SK-N-SH (cell line): Measurements from ENCODE around the gene KLRC2. TPM values are rescaled to one million over a fixed set of nuclear protein-coding genes. Genes with fewer than 3 reads are reported as not detected.

Source experiments
- CTCF ChIA-PET: fragments of 300-600, 350-600 bp; formaldehyde crosslinking; extraction: SDS; loops from one replicate; lab custom pipeline; 2021; lab: Yijun Ruan, JAX
- POLR2A ChIA-PET: fragments of 350-600 bp; sonication (Branson Sonifier 250); formaldehyde crosslinking; extraction: SDS; loops from one replicate; lab custom pipeline; 2020; ENCODE audit warnings: antibody characterized with exemption, inconsistent platforms; lab: Yijun Ruan, JAX
- DNase-seq: peaks from one replicate; pipeline ENCODE4 v3.0.0; 2012
- H2AFZ ChIP-seq: fragments of 200-600 bp; sonication (generic); 2 replicates; pipeline ENCODE4 v1.8.1; 2016; ENCODE audit warnings: antibody characterized with exemption, mild to moderate bottlenecking, low read depth
- H3F3A ChIP-seq: fragments of 200-600 bp; sonication (generic); replicated peaks from 2 replicates; pipeline ENCODE3; 2016; ENCODE audit warnings: antibody characterized with exemption, mild to moderate bottlenecking; ENCODE audit not compliant: insufficient read depth
- H3K27ac ChIP-seq, 2 experiments: fragments of 200-500 bp in 1 of 2; fragments of 200-600 bp in 1 of 2; sonication (Bioruptor generic) in 1 of 2; sonication (generic), shearing (Covaris generic) in 1 of 2; 2 replicates each; pipeline versions ENCODE4 v1.5.1 to v1.6.1; 2014 to 2016; ENCODE audit warnings: low read depth in 2 of 2, inconsistent platforms in 1 of 2, low read length in 1 of 2, mild to moderate bottlenecking in 1 of 2, mixed read lengths in 1 of 2
- H3K27me3 ChIP-seq: fragments of 200-600 bp; sonication (generic), shearing (Covaris generic); 2 replicates; pipeline ENCODE4 v1.6.1; 2016; ENCODE audit warnings: mixed run types; ENCODE audit not compliant: insufficient read depth
- H3K36me3 ChIP-seq, 2 experiments: fragments of 200-500 bp in 1 of 2; fragments of 200-600 bp in 1 of 2; sonication (Bioruptor generic) in 1 of 2; sonication (generic) in 1 of 2; replicated peaks in 1 of 2; 2 replicates each; pipeline versions ENCODE3 to v1.5.1; 2014 to 2016; ENCODE audit warnings: low read length in 1 of 2, mild to moderate bottlenecking in 1 of 2; ENCODE audit not compliant: insufficient read depth in 2 of 2, control insufficient read depth in 1 of 2
- H3K4me1 ChIP-seq, 2 experiments: fragments of 200-500 bp in 1 of 2; fragments of 200-600 bp in 1 of 2; sonication (Bioruptor generic) in 1 of 2; sonication (generic), shearing (Covaris generic) in 1 of 2; 2 replicates each; pipeline versions ENCODE4 v1.5.1 to v1.6.1; 2014 to 2016; ENCODE audit warnings: low read depth in 1 of 2, low read length in 1 of 2, mixed run types in 1 of 2; ENCODE audit not compliant: insufficient read depth in 2 of 2, control insufficient read depth in 1 of 2
- H3K4me2 ChIP-seq: fragments of 200-600 bp; sonication (generic), shearing (Covaris generic); 2 replicates; pipeline ENCODE4 v1.6.1; 2017; ENCODE audit warnings: mixed run types
- H3K4me3 ChIP-seq, 2 experiments: fragments of 200-500 bp in 1 of 2; fragments of 200-600 bp in 1 of 2; sonication (Bioruptor generic) in 1 of 2; sonication (generic), shearing (Covaris generic) in 1 of 2; 2 replicates each; pipeline versions ENCODE4 v1.5.1 to v1.8.1; 2014 to 2016; ENCODE audit warnings: low read depth in 2 of 2, inconsistent platforms in 1 of 2, low read length in 1 of 2, mild to moderate bottlenecking in 1 of 2, mixed read lengths in 1 of 2, moderate library complexity in 1 of 2
- H3K79me2 ChIP-seq: fragments of 200-600 bp; sonication (generic); 2 replicates; pipeline ENCODE4 v1.8.1; 2017; ENCODE audit warnings: mild to moderate bottlenecking; ENCODE audit not compliant: insufficient read depth
- H3K9ac ChIP-seq: fragments of 200-600 bp; sonication (generic); 2 replicates; pipeline ENCODE4 v1.6.1; 2017; ENCODE audit warnings: mixed run types
- H3K9me2 ChIP-seq: fragments of 200-600 bp; sonication (generic); 2 replicates; pipeline ENCODE4 v1.6.1; 2017; ENCODE audit warnings: mixed run types
- H3K9me3 ChIP-seq: fragments of 200-600 bp; sonication (generic); 2 replicates; pipeline ENCODE4 v1.6.1; 2017; ENCODE audit warnings: mixed run types, mild to moderate bottlenecking, moderate library complexity
- H4K20me1 ChIP-seq: fragments of 200-600 bp; sonication (generic); 2 replicates; pipeline ENCODE4 v1.6.1; 2017; ENCODE audit warnings: mild to moderate bottlenecking, mixed run types; ENCODE audit not compliant: insufficient read depth
- CHD2 ChIP-seq: fragments of 150-350 bp; IDR thresholded peaks from 2 replicates; pipeline ENCODE4 v1.6.1; 2018; ENCODE audit warnings: low read length; ENCODE audit not compliant: partially characterized antibody
- ELF1 ChIP-seq: IDR thresholded peaks from 2 replicates; pipeline ENCODE4 v1.4.0; 2012
- EP300 ChIP-seq, 2 experiments: IDR thresholded peaks; 2 replicates each; pipeline versions ENCODE4 v1.4.0 to v1.6.1; 2012; ENCODE audit warnings: borderline replicate concordance in 1 of 2, low read depth in 1 of 2, low read length in 1 of 2
- EZH2phosphoT487 ChIP-seq: fragments of 200-600 bp; sonication (generic); IDR thresholded peaks from 2 replicates; pipeline ENCODE4 v1.6.1; 2017; ENCODE audit warnings: low read depth, mixed run types, mild to moderate bottlenecking, antibody characterized with exemption, moderate library complexity, borderline replicate concordance
- FOSL2 ChIP-seq: IDR thresholded peaks from 2 replicates; pipeline ENCODE4 v1.4.0; 2012; ENCODE audit warnings: low read depth, mild to moderate bottlenecking, moderate library complexity, borderline replicate concordance
- FOXM1 ChIP-seq: IDR thresholded peaks from 2 replicates; pipeline ENCODE4 v1.4.0; 2012; ENCODE audit warnings: low read depth, mild to moderate bottlenecking
- GABPA ChIP-seq: IDR thresholded peaks from 2 replicates; pipeline ENCODE4 v1.4.0; 2012; ENCODE audit warnings: low read depth, mild to moderate bottlenecking
- GATA2 ChIP-seq: sonication (generic); formaldehyde crosslinking; IDR thresholded peaks from 2 replicates; pipeline ENCODE4 v1.5.0; 2020; ENCODE audit warnings: mild to moderate bottlenecking, missing genetic modification reagents
- JUND ChIP-seq: IDR thresholded peaks from 2 replicates; pipeline ENCODE4 v1.4.0; 2012
- MEF2A ChIP-seq: IDR thresholded peaks from 2 replicates; pipeline ENCODE4 v1.4.0; 2012; ENCODE audit warnings: low read depth, borderline replicate concordance
- NFIC ChIP-seq: IDR thresholded peaks from 2 replicates; pipeline ENCODE4 v1.4.0; 2012; ENCODE audit warnings: borderline replicate concordance
- NRF1 ChIP-seq: IDR thresholded peaks from 2 replicates; pipeline ENCODE4 v1.6.1; 2012; ENCODE audit warnings: low read depth, mild to moderate bottlenecking, low read length
- POLR2AphosphoS5 ChIP-seq: IDR thresholded peaks from 2 replicates; pipeline ENCODE4 v1.6.1; 2012; ENCODE audit warnings: low read depth, low read length
- RAD21 ChIP-seq: IDR thresholded peaks from 2 replicates; pipeline ENCODE4 v1.6.1; 2012; ENCODE audit warnings: mild to moderate bottlenecking, low read length
- RFX5 ChIP-seq: IDR thresholded peaks from 2 replicates; pipeline ENCODE4 v1.6.1; 2012; ENCODE audit warnings: mild to moderate bottlenecking, improper control_type of control experiment, low read length
- RXRA ChIP-seq: IDR thresholded peaks from 2 replicates; pipeline ENCODE4 v1.4.0; 2012; ENCODE audit warnings: low read depth, mild to moderate bottlenecking, borderline replicate concordance
- SIN3A ChIP-seq: IDR thresholded peaks from 2 replicates; pipeline ENCODE4 v1.6.1; 2012; ENCODE audit warnings: low read depth, mild to moderate bottlenecking, low read length, moderate library complexity, borderline replicate concordance
- TCF12 ChIP-seq: IDR thresholded peaks from 2 replicates; pipeline ENCODE4 v1.4.0; 2012
- YY1 ChIP-seq: IDR thresholded peaks from 2 replicates; pipeline ENCODE4 v1.4.0; 2012; ENCODE audit warnings: low read depth, mild to moderate bottlenecking
- ZBTB33 ChIP-seq: IDR thresholded peaks from 2 replicates; pipeline ENCODE4 v1.4.0; 2012; ENCODE audit warnings: low read depth, borderline replicate concordance
- WGBS: methylation state at CpG from one replicate; pipeline ENCODE4 v1.1.6; 2017; ENCODE audit warnings: low lambda C conversion rate; 5-methylcytosine and 5-hydroxymethylcytosine counted together
- polyA plus RNA-seq, 3 experiments: library from polyadenylated mRNA; depleted of rRNA; stranded (reverse); fragments of >200 nt; gene quantifications; 2 replicates each; pipeline ENCODE4 v1.2.3, GENCODE V29; 2012
- TF ChIP-seq, protein P1 (sequence below): IDR thresholded peaks from 2 replicates; pipeline ENCODE4 v1.4.0; 2012; ENCODE audit warnings: low read depth, borderline replicate concordance
- TF ChIP-seq, protein P2 (sequence below): fragments of 150-350 bp; IDR thresholded peaks from 2 replicates; pipeline ENCODE4 v1.6.1; 2017; ENCODE audit warnings: antibody characterized with exemption, low read length, low read depth, borderline replicate concordance
- TF ChIP-seq, protein P3 (sequence below): IDR thresholded peaks from 2 replicates; pipeline ENCODE4 v1.4.0; 2012; ENCODE audit warnings: low read depth

The KLRC2 gene
- polyA plus RNA-seq, 1 of the 3 experiments (the other 2 are of a cell fraction): not detected

GRCh38 chr12:10393291-10393690 lies 42.5 kb downstream of the KLRC2 start:
- no peaks in the 10 kb centered on the region for H3K9me3 ChIP-seq
- no peaks in the 10 kb centered on the region for H3K79me2 ChIP-seq
- no peaks in the 10 kb centered on the region for H3K9me2 ChIP-seq
- no peaks in the 10 kb centered on the region for H4K20me1 ChIP-seq
- no peaks in the 10 kb centered on the region for H3K36me3 ChIP-seq
- no peak overlapping the region for H3K4me3 ChIP-seq
- no peak for TF ChIP-seq MEF2A
- no peak for TF ChIP-seq RFX5
- no peak for TF ChIP-seq POLR2AphosphoS5
- TF ChIP-seq EP300 (IDR thresholded peaks at IDR 0.05; ENCODE audit: borderline replicate concordance in 1 of 2, low read depth in 1 of 2, low read length in 1 of 2): no peak
- no peak for TF ChIP-seq GABPA
- TF ChIP-seq, protein P1, sequence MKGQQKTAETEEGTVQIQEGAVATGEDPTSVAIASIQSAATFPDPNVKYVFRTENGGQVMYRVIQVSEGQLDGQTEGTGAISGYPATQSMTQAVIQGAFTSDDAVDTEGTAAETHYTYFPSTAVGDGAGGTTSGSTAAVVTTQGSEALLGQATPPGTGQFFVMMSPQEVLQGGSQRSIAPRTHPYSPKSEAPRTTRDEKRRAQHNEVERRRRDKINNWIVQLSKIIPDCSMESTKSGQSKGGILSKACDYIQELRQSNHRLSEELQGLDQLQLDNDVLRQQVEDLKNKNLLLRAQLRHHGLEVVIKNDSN: no peak
- no peak for TF ChIP-seq FOXM1
- no peak for TF ChIP-seq JUND
- TF ChIP-seq GATA2 (CRISPR knock-in tag): no peak
- no peak for TF ChIP-seq NRF1
- 13% methylated on average over 3 of the region's 3 CpGs for WGBS
- no peak overlapping the region for H2AFZ ChIP-seq
- H3F3A ChIP-seq: no peaks in the 10 kb centered on the region
- no peak for DNase-seq
- CTCF ChIA-PET: no interaction called here
- POLR2A ChIA-PET: no interaction called here
- no peak overlapping the region for H3K4me2 ChIP-seq
- H3K27me3 ChIP-seq: peaks cover 4% of the 10 kb centered on the region; the same call in 1 of the 2 replicates
- H3K27ac ChIP-seq: no peak overlapping the region
- H3K9ac ChIP-seq: no peak overlapping the region
- H3K4me1 ChIP-seq: no peaks in the 10 kb centered on the region

GRCh38 chr12:10392394-10392930 lies 43.3 kb downstream of the KLRC2 start:
- Histone ChIP-seq H3K9ac (no peak overlapping the region), H3K4me1 (no peaks in the 10 kb centered on the region), H3K27ac (no peak overlapping the region), H3F3A (no peaks in the 10 kb centered on the region), H3K27me3 (peaks cover 4% of the 10 kb centered on the region; the same call in 1 of the 2 replicates), H3K4me2 (no peak overlapping the region), H3K79me2 (no peaks in the 10 kb centered on the region), H3K9me3 (no peaks in the 10 kb centered on the region), H2AFZ (no peak overlapping the region), H4K20me1 (no peaks in the 10 kb centered on the region)
- no peak for DNase-seq
- CTCF ChIA-PET: interaction anchor here (0.7 kb wide), 2 partner anchors 71 to 156 kb away, joined by 3 read pairs; no protein-coding TSS in a partner anchor
- POLR2A ChIA-PET: no interaction called here
- TF ChIP-seq CHD2 (no peak), GATA2 (CRISPR knock-in tag) (no peak), RXRA (no peak), SIN3A (no peak), TCF12 (no peak), POLR2AphosphoS5 (no peak), ZBTB33 (no peak), EZH2phosphoT487 (no peak), FOSL2 (no peak), NFIC (no peak), GABPA (no peak), ELF1 (no peak), JUND (no peak), MEF2A (no peak), FOXM1 (no peak), YY1 (no peak), RAD21 (no peak)
- TF ChIP-seq, protein P1: no peak
- TF ChIP-seq, protein P2, sequence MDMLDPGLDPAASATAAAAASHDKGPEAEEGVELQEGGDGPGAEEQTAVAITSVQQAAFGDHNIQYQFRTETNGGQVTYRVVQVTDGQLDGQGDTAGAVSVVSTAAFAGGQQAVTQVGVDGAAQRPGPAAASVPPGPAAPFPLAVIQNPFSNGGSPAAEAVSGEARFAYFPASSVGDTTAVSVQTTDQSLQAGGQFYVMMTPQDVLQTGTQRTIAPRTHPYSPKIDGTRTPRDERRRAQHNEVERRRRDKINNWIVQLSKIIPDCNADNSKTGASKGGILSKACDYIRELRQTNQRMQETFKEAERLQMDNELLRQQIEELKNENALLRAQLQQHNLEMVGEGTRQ: no peak
- TF ChIP-seq, protein P3, sequence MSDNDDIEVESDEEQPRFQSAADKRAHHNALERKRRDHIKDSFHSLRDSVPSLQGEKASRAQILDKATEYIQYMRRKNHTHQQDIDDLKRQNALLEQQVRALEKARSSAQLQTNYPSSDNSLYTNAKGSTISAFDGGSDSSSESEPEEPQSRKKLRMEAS: no peak
- TF ChIP-seq, all 33 proteins: peak for 0
- no peaks in the 10 kb centered on the region for H3K9me2 ChIP-seq
- no peak overlapping the region for H3K4me3 ChIP-seq
- H3K36me3 ChIP-seq: no peaks in the 10 kb centered on the region
- 23% methylated on average over 7 of the region's 7 CpGs for WGBS
